ENCODE results near the gene DTWD2. TPM values are rescaled to one million over a fixed set of nuclear protein-coding genes. Genes with fewer than 3 reads are reported as not detected.
"Not testable (repeated sequence)": the region's sequence is repeated elsewhere in the genome, so short reads cannot be mapped to it uniquely, and the experiment has no call there.

DTWD2 gene
- total RNA-seq, 2 experiments from 2014 or later: 3.6 to 4.5 TPM

DNA sequence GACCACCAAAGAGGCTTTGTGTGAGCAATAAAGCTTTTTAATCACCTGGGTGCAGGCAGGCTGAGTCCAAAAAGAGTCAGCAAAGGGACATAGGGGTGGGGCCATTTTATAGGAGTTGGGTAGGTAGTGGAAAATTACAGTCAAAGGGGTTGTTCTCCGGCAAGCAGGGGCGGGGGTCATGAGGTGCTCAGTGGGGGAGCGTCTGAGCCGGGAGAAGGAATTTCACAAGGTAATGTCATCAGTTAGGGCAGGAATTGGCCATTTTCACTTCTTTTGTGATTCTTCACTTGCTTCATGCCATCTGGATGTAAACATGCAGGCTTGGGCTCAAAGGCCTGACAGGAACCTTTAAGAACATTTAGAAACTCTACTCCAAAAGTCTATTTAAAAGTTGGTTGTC lies 36.0 kb downstream of the DTWD2 start:
- H3K27me3 Mint-ChIP-seq; H3K36me3 Mint-ChIP-seq (ENCODE audit: low read depth); H3K9me3 Mint-ChIP-seq (ENCODE audit: low read depth); POLR2A ChIA-PET; ATAC-seq; H3K4me1 Mint-ChIP-seq; H3K27ac Mint-ChIP-seq; CTCF ChIA-PET; H3K4me3 Mint-ChIP-seq; DNase-seq: not testable (repeated sequence)
- intact Hi-C loops (cut with DNase I, micrococcal nuclease): loop anchor here in 1 of 2 experiments (10.0 kb wide), 1 partner anchor 1498 kb away; no protein-coding TSS in a partner anchor

DNA sequence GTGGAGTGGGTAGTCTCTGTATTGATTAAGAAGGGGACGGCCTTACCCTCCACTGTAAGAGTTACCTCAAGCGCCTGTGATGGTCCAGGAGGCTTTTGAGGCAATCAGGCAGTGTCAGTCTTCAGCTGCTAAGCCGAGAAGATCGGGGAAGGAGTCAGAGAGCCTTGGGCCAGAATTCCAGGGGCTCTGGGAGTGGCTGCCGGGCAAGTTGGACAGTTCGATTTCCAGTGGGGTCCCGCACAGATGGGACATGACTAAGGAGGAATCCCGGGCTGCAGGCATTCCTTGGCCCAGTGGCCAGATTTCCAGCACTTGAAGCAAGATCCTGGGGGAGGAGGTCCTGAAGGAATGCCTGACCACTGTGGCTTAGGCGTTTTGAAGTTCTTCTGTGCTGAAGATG lies 38.0 kb downstream of the DTWD2 start:
- DNase-seq; H3K4me1 Mint-ChIP-seq; H3K4me3 Mint-ChIP-seq; H3K27me3 Mint-ChIP-seq; CTCF ChIA-PET; H3K27ac Mint-ChIP-seq; H3K36me3 Mint-ChIP-seq (ENCODE audit: low read depth); H3K9me3 Mint-ChIP-seq (ENCODE audit: low read depth); POLR2A ChIA-PET; ATAC-seq: not testable (repeated sequence)
- intact Hi-C loops (cut with DNase I, micrococcal nuclease): loop anchor here in 1 of 2 experiments (10.0 kb wide), 1 partner anchor 1496 kb away; no protein-coding TSS in a partner anchor

DNA sequence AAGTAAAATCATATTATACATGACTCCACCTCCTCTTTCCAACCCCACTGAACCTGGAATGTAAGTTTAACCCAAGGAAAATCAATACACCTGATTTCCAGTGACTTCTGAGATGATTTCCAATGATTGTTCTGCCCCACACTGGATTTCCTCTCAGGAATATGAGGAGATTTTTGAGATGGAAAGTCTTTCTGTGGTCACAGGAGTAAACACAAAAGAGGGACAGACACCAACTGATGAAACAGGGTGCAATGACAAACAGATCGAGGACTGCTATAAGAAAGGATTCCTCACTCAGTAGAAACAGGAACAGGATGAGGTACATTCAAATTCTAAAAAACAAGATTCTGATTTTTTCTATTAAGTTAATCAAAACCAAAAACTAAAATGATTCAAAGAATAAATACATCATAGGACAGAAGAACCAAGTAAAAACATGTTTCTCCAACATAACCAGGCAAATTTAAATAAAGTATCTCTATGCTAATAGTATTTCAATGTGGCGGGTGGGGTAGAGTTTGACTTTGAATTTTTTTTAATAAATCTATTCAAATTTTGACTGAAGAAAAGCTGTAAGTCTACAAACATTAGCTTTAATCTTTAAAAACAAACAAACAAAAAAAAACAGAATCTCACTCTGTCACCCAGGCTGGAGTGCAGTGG lies 42.1 kb downstream of the DTWD2 start:
- no peaks in the 10 kb centered on the region for H3K27me3 Mint-ChIP-seq
- ATAC-seq (no peak), DNase-seq (no peak)
- no peaks in the 10 kb centered on the region for H3K9me3 Mint-ChIP-seq (ENCODE audit: low read depth)
- no peak overlapping the region for H3K27ac Mint-ChIP-seq
- intact Hi-C loops (cut with DNase I, micrococcal nuclease): no loop called here
- ChIA-PET POLR2A (no interaction called here), CTCF (interaction anchor here (0.7 to 1.1 kb wide), 3 partner anchors 13 to 489 kb away, joined by 3 to 4 read pairs (median 3); no protein-coding TSS in a partner anchor)
- no peak overlapping the region for H3K4me3 Mint-ChIP-seq
- no peaks in the 10 kb centered on the region for H3K4me1 Mint-ChIP-seq
- H3K36me3 Mint-ChIP-seq (ENCODE audit: low read depth): no peaks in the 10 kb centered on the region

DNA sequence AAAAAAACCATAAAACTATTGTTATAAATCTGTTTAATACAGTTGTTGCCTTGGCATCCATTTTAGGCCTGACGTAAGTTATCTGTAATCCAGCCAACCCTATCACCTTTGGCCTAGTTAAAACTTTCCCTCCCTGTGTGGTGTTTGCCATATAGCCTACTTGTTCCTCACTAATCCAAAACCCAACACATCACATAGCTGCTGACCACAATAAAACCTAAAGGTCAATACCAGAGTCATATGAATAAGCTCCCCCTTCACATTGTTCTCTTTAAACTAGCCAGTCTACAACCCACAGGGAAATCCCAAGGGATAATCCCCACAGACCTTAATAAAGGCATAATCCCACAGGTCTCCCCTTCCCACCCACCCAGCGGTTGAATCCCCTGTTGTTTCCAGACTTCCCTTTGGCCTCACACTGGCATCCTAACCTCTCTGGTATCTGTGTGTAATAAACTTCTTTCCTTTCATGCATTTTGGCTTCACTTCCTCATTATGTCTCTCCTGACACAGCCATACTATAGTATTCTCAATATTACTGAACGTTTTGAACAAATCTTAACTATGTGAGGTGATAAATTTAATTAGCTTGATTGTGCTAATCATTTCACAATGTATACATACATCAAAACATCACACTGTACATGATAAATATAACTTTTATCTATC lies 50.8 kb downstream of the DTWD2 start:
- H3K36me3 Mint-ChIP-seq (ENCODE audit: low read depth): no peaks in the 10 kb centered on the region
- H3K27me3 Mint-ChIP-seq: no peaks in the 10 kb centered on the region
- DNase-seq (no peak), ATAC-seq (no peak)
- H3K9me3 Mint-ChIP-seq (ENCODE audit: low read depth): no peaks in the 10 kb centered on the region
- CTCF ChIA-PET: no interaction called here
- no peak overlapping the region for H3K4me3 Mint-ChIP-seq
- intact Hi-C loops (cut with DNase I, micrococcal nuclease): no loop called here
- H3K4me1 Mint-ChIP-seq: no peaks in the 10 kb centered on the region
- no peak overlapping the region for H3K27ac Mint-ChIP-seq
- POLR2A ChIA-PET: no interaction called here

DNA sequence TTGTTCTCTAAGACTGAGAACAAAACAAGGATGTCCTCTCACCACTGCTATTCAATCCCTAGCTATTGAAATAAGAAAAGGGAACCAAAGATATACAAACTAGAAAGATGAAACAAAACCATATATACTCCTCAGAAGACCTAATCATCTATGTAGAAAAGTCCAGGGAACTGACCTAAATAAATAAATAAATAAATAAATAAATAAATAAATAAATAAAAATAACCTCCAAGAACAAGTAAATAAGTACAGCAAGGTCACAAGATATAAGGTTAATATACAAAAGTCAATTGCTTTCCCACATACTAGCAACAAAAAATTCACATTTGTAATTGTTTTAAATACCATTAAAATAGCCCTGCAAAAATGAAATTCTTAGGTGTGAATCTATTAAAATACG lies 54.6 kb downstream of the DTWD2 start:
- ATAC-seq (no peak), DNase-seq (no peak)
- POLR2A ChIA-PET: no interaction called here
- no peaks in the 10 kb centered on the region for H3K27me3 Mint-ChIP-seq
- peaks cover 2% of the 10 kb centered on the region for H3K9me3 Mint-ChIP-seq (ENCODE audit: low read depth)
- CTCF ChIA-PET: no interaction called here
- no peak overlapping the region for H3K4me3 Mint-ChIP-seq
- H3K36me3 Mint-ChIP-seq (ENCODE audit: low read depth): peaks cover 3% of the 10 kb centered on the region
- intact Hi-C loops (cut with DNase I, micrococcal nuclease): no loop called here
- no peak overlapping the region for H3K27ac Mint-ChIP-seq
- H3K4me1 Mint-ChIP-seq: no peaks in the 10 kb centered on the region

DNA sequence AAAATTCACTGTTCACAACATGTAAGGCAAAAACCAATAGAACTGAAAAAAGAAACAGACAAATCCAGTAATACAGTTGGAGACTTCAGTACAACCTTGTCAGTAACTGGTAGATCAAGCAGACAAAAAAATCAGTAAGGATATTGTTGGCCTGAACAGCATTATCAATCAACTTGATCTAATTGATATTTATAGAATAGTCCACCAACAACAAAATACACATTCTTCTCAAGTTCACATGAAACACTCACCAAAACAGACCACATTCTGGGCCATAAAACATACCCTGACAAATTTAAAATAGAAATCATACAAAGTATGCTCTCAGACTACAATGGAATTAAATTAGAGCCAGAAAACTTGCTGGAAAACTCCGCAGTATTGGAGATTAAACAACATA lies 56.8 kb downstream of the DTWD2 start:
- H3K4me1 Mint-ChIP-seq: no peaks in the 10 kb centered on the region
- POLR2A ChIA-PET: interaction anchor here (0.7 kb wide), 1 partner anchor 1785 kb away, joined by 3 read pairs; no protein-coding TSS in a partner anchor
- H3K27ac Mint-ChIP-seq: no peak overlapping the region
- no peaks in the 10 kb centered on the region for H3K27me3 Mint-ChIP-seq
- CTCF ChIA-PET: no interaction called here
- DNase-seq: no peak
- peaks cover 2% of the 10 kb centered on the region for H3K9me3 Mint-ChIP-seq (ENCODE audit: low read depth)
- no peak for ATAC-seq
- intact Hi-C loops (cut with DNase I, micrococcal nuclease): no loop called here
- peaks cover 3% of the 10 kb centered on the region for H3K36me3 Mint-ChIP-seq (ENCODE audit: low read depth)
- H3K4me3 Mint-ChIP-seq: no peak overlapping the region

DNA sequence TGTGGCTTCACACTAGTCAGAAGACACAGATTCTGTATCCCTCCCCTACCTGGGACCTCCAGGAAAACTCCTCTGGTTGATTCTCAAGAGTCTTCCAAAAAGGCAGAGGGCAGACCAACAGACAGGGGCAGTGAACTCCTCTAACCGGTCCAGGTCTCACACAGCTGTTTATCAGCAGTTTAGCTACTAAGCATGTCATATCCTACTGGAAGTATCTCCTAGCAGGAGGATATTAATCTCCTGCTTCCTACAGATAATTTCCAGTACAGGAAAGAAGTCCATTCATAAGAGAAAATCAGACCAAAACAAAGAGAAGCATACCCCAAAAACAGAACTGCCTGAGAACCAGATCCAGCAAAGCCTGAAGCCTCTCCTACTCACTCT lies 64.3 kb downstream of the DTWD2 start:
- POLR2A ChIA-PET: no interaction called here

DNA sequence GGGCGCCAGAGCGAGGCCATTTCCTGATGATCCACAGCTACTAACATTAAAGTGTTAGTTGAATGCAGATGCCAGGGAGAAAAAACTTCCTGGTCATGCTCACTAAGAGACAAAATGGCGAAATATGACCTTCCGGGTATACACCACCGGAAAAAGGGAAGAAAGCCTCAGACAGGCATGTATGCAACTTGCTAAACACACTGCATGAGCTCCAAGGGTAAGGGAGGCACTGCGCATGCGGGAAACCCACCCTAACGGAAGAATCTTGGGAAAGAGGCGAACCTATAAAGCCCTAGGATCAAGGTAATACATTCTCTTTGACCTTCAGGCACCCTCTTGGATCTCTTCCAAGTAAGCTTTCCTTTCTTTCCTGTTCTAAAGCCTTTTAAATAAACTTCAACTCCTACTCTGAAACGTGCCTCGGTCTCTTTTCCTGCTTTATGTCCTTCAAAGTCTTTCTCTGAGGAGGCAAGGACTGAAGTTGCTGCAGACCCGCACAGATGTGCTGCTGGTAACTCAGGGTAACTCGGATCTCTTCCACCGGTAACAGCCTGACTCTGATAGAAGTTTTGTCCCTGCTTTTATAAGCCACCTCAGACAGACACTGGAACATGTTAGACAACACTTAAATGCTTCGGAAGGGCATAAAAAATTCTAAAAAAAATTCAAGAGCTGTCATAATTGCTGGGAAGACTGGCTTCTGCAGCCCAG lies 64.9 kb downstream of the DTWD2 start:
- no peaks in the 10 kb centered on the region for H3K4me1 Mint-ChIP-seq
- intact Hi-C loops (cut with DNase I, micrococcal nuclease): no loop called here
- H3K36me3 Mint-ChIP-seq (ENCODE audit: low read depth): peaks cover 1% of the 10 kb centered on the region
- no peak for ATAC-seq
- H3K4me3 Mint-ChIP-seq: no peak overlapping the region
- no peaks in the 10 kb centered on the region for H3K27me3 Mint-ChIP-seq
- H3K27ac Mint-ChIP-seq: no peak overlapping the region
- DNase-seq: no peak
- no peaks in the 10 kb centered on the region for H3K9me3 Mint-ChIP-seq (ENCODE audit: low read depth)
- ChIA-PET CTCF (interaction anchor here (0.8 kb wide), 1 partner anchor 41 kb away, joined by 3 read pairs; no protein-coding TSS in a partner anchor), POLR2A (no interaction called here)

More for the DNA sequence above, 64.3 kb downstream of the DTWD2 start:
- CTCF ChIA-PET: interaction anchor here (0.8 kb wide), 1 partner anchor 40 kb away, joined by 3 read pairs; no protein-coding TSS in a partner anchor
- ATAC-seq: no peak
- H3K27me3 Mint-ChIP-seq: no peaks in the 10 kb centered on the region
- H3K36me3 Mint-ChIP-seq (ENCODE audit: low read depth): peaks cover 1% of the 10 kb centered on the region
- no peaks in the 10 kb centered on the region for H3K4me1 Mint-ChIP-seq
- no peaks in the 10 kb centered on the region for H3K9me3 Mint-ChIP-seq (ENCODE audit: low read depth)
- H3K27ac Mint-ChIP-seq: no peak overlapping the region
- no peak for DNase-seq
- intact Hi-C loops (cut with DNase I, micrococcal nuclease): no loop called here
- no peak overlapping the region for H3K4me3 Mint-ChIP-seq

DNA sequence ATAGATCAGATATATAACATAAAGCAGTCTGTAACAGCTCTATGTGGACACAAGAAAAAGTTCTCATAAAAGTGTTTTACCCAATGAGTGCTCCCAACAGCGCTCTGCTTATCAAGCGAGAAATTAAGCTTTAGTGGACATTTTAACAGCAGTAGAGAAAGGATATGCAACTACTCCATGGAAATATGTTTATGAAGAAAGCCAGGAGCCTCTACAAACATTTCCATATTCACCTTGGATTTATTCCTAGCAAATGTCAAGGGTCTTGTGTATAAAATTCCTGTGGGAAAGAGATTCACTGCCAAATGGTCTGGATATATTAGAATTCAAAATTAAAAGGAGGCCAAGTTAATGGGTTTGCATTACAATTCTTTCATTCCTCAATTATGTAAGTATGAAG lies 66.5 kb downstream of the DTWD2 start:
- ATAC-seq (no peak), DNase-seq (no peak)
- H3K4me1 Mint-ChIP-seq: no peaks in the 10 kb centered on the region
- ChIA-PET POLR2A (no interaction called here), CTCF (no interaction called here)
- no peak overlapping the region for H3K4me3 Mint-ChIP-seq
- peaks cover 3% of the 10 kb centered on the region for H3K36me3 Mint-ChIP-seq (ENCODE audit: low read depth)
- no peak overlapping the region for H3K27ac Mint-ChIP-seq
- intact Hi-C loops (cut with DNase I, micrococcal nuclease): no loop called here
- H3K27me3 Mint-ChIP-seq: no peaks in the 10 kb centered on the region
- no peaks in the 10 kb centered on the region for H3K9me3 Mint-ChIP-seq (ENCODE audit: low read depth)

DNA sequence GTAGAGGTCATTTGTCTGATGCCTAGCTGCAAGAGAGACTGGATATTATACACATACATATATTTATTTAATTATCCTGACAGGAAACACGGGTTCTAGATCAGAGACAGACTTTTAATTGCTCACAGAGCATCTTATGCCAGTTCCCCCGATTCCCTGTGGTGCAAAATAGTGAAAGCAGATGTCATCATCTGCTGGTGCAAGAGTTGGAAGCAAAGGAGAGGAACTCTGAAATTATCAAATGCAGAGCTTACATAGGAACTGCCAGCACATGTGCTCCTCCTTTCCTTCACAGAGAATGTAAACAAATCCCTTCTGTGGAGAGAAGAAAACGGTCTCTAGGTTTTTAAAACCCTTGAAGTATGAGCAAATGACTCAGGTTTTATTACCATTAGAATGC lies 69.3 kb downstream of the DTWD2 start:
- H3K9me3 Mint-ChIP-seq (ENCODE audit: low read depth): no peaks in the 10 kb centered on the region
- no peaks in the 10 kb centered on the region for H3K4me1 Mint-ChIP-seq
- H3K27me3 Mint-ChIP-seq: no peaks in the 10 kb centered on the region
- POLR2A ChIA-PET: no interaction called here
- no peak overlapping the region for H3K27ac Mint-ChIP-seq
- CTCF ChIA-PET: no interaction called here
- intact Hi-C loops (cut with DNase I, micrococcal nuclease): no loop called here
- H3K4me3 Mint-ChIP-seq: no peak overlapping the region
- no peak for DNase-seq
- ATAC-seq: no peak
- H3K36me3 Mint-ChIP-seq (ENCODE audit: low read depth): peaks cover 7% of the 10 kb centered on the region

DNA sequence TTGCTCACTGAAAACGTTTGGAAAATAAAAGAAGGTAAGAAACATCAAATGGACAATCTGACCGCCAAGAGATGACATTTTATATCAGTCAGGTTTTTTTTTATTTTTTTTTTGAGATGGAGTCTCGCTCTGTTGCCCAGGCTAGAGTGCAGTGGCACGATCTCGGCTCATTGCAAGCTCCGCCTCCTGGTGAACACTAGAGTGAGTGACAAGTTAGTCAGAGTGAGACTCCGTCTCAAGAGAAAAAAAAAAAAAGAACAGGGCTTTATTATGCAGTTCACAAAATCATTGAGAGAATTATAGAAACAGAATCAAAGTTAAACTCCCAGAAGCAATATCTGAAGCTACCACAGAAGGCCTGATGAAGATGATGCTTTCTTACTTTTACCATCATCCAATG lies 70.1 kb downstream of the DTWD2 start:
- Mint-ChIP-seq H3K4me1 (no peaks in the 10 kb centered on the region), H3K4me3 (no peak overlapping the region), H3K36me3 (ENCODE audit: low read depth) (peaks cover 7% of the 10 kb centered on the region), H3K9me3 (ENCODE audit: low read depth) (no peaks in the 10 kb centered on the region), H3K27me3 (no peaks in the 10 kb centered on the region), H3K27ac (no peak overlapping the region)
- ChIA-PET POLR2A (no interaction called here), CTCF (no interaction called here)
- no peak for ATAC-seq
- intact Hi-C loops (cut with DNase I, micrococcal nuclease): no loop called here
- DNase-seq: no peak

DNA sequence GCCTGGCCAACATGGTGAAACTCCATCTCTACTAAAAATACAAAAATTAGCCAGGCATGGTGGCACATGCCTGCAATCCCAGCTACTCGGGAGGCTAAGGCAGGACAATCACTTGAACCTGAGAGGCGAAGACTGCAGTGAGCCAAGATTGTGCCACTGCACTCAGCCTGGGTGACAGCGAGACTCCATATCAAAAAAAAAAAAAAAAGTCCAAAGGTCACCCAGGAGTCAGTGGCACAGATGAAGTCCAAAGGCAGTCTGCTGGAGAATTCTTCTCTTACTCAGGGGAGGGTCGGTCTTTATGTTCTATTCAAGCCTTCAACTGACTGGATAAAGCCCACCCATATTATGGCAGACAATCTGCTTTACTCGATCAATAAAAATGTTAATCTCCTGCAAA lies 80.8 kb downstream of the DTWD2 start:
- ATAC-seq; POLR2A ChIA-PET; H3K27ac Mint-ChIP-seq; intact Hi-C loops (cut with DNase I, micrococcal nuclease); H3K36me3 Mint-ChIP-seq (ENCODE audit: low read depth); H3K9me3 Mint-ChIP-seq (ENCODE audit: low read depth); H3K4me1 Mint-ChIP-seq; H3K27me3 Mint-ChIP-seq; CTCF ChIA-PET; DNase-seq; H3K4me3 Mint-ChIP-seq: not testable (repeated sequence)

Data from activated CD4-positive, alpha-beta T cell treated with anti-CD3 and anti-CD28 coated beads for 36 hours (primary cell).